GM18511 (cell line): ENCODE data around the gene DENND6B.

Experiments used
- ATAC-seq: cut with Tn5 transposase; IDR thresholded peaks from one replicate; pipeline ENCODE4 v1.9.1; 2021; ENCODE audit warnings: mild to moderate bottlenecking, moderate library complexity; ENCODE audit not compliant: unreplicated experiment

The DENND6B gene

GRCh38 chr22:50305393-50305922 lies 21.4 kb downstream of the DENND6B start:
- ATAC-seq = no peak

- ATAC-seq = no peak
Observed at GRCh38 chr22:50304528-50305392, 22.1 kb downstream of the DENND6B start.

- no peak for ATAC-seq
Observed at GRCh38 chr22:50303848-50304527, 22.8 kb downstream of the DENND6B start.

- no peak for ATAC-seq
Observed at GRCh38 chr22:50303515-50303847, 23.3 kb downstream of the DENND6B start.

- ATAC-seq = no peak
Observed at GRCh38 chr22:50302564-50302963, 24.2 kb downstream of the DENND6B start.

- no peak for ATAC-seq
Observed at GRCh38 chr22:50302041-50302541, 24.7 kb downstream of the DENND6B start.

GRCh38 chr22:50301581-50301991 lies 25.2 kb downstream of the DENND6B start:
- ATAC-seq = no peak

GRCh38 chr22:50300620-50301257 lies 26.1 kb downstream of the DENND6B start:
- ATAC-seq = no peak

- no peak for ATAC-seq
Observed at GRCh38 chr22:50299785-50300619, 26.8 kb downstream of the DENND6B start.

- ATAC-seq = no peak
Observed at GRCh38 chr22:50298937-50299784, 27.7 kb downstream of the DENND6B start.

GRCh38 chr22:50298266-50298637 lies 28.6 kb downstream of the DENND6B start:
- ATAC-seq = no peak

GRCh38 chr22:50297510-50298265 lies 29.1 kb downstream of the DENND6B start:
- ATAC-seq = no peak

- no peak for ATAC-seq
Observed at GRCh38 chr22:50296658-50297490, 29.9 kb downstream of the DENND6B start.

- no peak for ATAC-seq
Observed at GRCh38 chr22:50294319-50294656, 32.5 kb downstream of the DENND6B start.

GRCh38 chr22:50293441-50294318 lies 33.1 kb downstream of the DENND6B start:
- ATAC-seq = no peak

GRCh38 chr22:50292643-50293440 lies 34.0 kb downstream of the DENND6B start:
- no peak for ATAC-seq
